ENCODE results near the gene RBBP8NL.

The RBBP8NL gene, protein sequence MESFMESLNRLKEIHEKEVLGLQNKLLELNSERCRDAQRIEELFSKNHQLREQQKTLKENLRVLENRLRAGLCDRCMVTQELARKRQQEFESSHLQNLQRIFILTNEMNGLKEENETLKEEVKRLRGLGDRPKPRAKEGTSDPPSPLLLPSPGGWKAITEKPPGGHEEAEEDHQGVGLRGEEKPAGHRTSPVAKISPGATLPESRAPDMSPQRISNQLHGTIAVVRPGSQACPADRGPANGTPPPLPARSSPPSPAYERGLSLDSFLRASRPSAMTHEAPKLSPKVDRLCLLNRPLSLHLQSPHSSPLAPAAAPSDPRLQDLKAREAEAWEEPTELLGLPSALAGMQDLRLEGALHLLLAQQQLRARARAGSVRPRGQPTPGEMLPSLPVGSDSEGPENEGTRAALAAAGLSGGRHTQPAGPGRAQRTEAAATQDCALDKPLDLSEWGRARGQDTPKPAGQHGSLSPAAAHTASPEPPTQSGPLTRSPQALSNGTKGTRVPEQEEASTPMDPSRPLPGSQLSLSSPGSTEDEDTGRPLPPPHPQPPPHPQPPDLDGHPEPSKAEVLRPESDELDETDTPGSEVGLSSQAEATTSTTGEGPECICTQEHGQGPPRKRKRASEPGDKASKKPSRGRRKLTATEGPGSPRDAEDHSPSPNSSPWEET

DNA sequence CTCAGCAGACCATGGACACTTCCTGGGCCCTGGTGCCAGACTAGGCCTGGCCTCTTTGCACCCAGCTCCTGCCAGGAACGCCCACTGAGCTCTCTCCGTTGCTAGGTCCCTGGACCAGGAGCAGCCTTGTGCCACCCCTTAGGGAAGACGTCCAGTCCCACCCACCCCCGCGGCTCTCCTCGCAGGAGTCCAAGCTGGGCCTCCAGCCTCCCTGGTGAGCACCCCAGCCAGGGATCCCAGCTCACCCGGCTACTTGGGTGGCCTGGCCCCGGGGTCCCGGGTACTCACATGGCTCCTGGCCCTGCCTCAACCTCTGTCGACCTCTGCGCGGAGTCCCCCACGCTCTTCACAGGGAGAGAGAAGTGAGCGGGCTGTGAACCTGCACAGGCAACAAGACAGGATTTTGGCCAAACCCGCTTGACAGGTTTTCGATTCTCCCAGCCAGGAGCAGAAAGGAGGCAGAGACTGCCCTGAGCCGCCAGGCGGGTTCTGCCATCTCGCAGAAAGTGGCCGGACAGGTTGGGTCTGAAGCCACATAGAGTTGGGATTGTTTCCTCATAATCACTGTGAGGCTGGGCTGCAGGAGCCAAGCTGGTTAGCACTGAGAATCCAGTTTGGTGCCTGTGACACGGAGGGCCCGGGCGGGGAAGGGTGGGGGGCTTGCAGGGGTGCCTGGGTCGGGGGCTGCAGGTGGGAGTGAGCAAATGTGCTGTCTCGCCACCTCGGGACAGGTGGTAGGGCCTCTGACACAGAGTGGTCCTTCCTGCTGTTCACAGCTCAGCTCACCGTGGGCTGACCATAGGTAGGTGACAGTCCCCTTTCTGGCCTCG, at the start of gene RBBP8NL:
RBBP8NL (minus strand) TSS at position 368 of the 830 bp plus-strand sequence. CDS start 7,892 bp downstream, outside the sequence.
- no peak for DNase-seq (ENCODE audit: low spot score)

- DNase-seq (ENCODE audit: low spot score) = no peak
Observed at GRCh38 chr20:62476056-62476838, 48.9 kb upstream of the RBBP8NL start.

DNA sequence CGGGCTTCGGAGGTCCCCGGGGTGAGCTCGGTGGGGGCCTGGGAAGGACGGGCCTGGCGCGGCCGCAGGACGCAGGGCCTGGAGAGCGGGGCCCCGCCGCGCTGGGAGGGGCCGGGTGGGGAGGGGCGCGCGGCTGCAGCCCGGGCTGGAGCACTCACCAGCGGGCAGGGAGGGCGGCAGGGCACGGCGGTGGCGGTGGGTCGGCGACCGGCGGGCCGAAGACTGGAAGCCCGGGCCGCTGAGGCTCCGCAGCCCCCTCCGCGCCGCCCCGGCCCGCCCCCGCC, 48.4 kb upstream of the RBBP8NL start, which contains the start of gene GATA5:
GATA5 (minus strand) TSS at position 224 of the 284 bp plus-strand sequence. CDS start 474 bp downstream, outside the sequence.
- no peak for DNase-seq (ENCODE audit: low spot score)

DNA sequence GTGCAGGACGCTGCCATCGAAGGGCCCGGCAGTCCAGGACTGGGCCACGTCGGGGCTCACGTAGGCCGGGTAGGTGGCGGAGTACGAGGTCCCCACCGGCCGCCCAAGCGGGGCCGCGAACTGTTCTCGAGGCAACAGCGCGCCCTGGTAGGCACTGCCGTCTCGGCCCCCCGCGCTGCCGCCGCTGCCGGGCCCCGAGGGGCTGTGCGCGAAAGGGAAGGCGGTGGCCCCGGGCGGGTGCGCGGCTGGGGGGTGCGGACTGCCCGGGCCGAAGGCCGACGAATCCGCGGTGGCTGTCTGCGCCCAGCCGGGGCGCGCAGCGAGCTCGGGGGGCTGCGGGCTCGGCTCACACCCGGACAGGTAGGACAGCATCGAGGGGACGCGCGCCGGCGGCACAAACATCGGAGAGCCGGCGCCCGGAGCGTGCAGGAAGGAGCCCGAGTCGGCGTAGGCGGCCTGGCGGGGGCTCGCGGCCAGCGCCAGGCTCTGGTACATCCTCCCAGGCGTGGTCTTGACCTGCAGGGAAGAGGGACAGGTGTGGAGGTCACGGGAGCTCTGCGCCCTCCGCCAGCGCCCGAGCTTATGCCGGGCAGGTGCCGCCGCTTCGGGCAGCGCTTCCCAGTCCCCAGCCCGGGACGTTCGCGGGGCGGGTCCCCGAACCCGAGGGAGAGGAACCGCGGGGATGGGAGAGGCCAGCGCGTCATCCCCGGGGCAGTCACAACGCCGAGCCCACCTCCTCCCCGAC, 47.9 kb upstream of the RBBP8NL start:
- DNase-seq (ENCODE audit: low spot score) = no peak

DNA sequence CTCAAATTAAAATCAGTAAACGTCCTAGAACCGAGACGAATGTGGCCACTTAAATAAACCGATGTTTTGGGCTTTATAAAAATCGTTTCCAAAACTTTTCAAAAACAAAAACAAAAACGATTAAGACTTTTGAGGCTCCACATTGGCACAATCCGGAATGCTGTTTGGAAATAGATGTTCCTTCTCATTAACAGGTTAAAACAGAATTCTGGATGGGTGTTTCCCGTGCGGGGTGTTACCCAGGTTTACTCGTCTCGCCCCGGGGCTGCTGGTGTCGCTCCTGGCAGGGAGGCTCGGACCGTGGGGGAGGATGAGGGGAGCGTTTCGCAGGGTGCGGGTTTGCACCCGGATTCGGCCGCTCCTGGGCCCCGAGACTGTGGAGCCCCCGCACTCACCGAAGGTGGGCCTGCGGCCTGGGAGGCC, 47.3 kb upstream of the RBBP8NL start:
- no peak for DNase-seq (ENCODE audit: low spot score)

DNA sequence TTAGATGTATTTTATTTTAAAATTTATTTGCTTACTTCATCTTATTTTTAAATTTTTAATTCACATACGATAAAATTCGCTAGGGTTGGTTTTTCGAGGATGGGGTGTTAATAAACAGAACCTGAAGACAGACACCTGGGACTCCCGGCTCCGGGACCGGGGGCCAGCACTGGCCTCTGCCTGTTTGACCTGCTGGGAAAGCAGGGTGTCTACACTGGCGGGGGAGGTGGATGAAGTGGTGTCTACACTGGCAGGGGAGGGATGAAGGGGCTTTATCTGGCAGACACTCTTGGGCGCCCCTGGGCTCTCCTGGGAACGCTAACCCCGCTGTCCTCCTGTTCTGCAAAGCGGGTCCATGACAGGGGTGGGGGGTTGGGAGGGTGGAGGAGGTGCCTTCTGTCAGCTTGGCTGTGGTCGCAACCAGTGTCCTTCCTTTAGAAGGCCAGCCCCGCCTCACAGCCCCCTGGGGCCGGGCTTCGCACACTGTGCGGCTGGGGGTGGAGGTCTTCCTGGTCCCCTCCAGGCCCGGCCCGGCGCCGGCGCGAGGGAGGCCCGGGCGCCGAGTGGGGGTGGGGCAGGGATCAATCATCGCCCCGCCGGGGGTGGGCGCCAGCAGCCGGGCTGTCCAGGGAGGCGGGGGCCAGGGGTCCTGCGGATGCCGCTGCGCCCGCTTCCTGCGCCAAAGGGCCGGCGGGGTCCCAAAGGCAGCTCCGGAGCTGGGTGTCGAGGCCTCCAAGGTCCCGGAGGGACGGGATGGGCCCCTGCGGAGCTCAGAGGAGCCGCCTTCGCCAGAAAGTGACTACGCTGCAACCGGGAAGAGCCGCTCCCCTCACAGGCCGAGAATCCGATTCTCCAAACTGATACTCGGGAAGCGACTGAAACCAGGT, 46.6 kb upstream of the RBBP8NL start:
- no peak for DNase-seq (ENCODE audit: low spot score)

DNA sequence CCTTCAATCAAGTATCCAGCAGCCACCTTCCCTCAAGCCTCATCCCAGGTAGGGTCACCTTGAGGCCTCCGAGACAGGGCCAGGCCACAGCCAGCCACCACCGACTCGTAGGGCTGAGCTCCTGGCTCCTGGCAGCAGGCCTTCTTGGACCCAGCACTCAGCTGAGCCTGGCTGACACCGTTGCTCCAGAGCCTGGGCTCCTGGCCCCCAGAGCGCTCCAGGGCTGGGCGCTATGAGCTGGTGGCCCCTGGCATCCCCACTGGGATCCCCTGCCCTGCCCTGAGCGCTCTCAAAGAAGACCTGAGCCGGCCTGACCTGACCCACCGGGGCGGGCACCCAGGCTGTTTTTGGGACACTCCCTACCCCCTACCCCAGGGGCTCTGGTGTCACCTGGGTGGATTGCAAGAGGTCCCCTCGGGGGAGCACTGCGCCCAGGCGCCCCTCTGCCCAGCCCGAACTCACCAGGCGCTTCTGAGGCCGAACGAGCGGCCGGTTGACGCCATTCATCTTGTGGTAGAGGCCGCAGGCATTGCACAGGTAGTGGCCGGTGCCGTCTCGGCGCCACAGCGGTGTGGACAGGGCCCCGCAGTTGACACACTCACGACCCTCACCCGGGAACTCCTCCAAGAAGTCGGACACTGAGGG, 45.7 kb upstream of the RBBP8NL start:
- no peak for DNase-seq (ENCODE audit: low spot score)

DNA sequence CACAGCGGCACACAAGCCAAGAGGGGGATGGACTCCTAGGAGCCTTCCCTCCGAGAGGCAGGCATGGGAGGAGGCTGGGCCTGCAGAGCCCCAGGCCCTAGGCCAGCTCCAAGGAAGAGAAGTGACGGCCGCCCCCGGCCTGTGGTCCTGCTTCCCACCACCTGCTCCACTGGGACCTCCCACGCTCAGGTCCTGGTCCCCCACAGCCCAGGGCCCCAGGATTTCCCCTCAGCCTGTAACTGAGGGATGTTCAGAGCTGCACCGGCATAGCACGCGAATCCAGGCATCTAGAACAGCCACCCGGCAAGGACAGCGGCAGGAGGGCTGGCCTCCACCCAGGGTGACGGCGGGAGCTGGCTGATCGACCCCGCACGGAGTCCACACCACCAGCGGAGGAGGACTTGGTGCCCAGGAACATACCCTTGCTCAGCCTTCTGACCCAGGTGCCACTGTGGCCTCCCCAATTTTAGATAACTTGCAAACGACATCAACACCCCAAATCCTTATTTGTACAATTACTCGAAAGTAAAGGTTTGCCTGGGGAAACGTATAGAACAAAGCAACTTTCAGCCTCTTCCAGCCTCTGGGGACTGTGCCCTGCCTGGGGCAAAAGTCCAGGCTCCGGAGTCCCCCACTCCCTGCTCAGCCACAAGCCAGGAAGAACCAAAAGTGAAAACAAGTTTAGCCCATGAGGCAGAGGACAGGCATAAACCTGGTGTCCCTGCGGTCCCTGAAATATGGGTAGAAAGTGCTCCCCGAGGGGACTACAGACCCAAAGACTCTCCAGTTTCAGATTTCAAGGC, 45.0 kb upstream of the RBBP8NL start:
- no peak for DNase-seq (ENCODE audit: low spot score)

- no peak for DNase-seq (ENCODE audit: low spot score)
Observed at GRCh38 chr20:62470459-62470858, 43.1 kb upstream of the RBBP8NL start.

DNA sequence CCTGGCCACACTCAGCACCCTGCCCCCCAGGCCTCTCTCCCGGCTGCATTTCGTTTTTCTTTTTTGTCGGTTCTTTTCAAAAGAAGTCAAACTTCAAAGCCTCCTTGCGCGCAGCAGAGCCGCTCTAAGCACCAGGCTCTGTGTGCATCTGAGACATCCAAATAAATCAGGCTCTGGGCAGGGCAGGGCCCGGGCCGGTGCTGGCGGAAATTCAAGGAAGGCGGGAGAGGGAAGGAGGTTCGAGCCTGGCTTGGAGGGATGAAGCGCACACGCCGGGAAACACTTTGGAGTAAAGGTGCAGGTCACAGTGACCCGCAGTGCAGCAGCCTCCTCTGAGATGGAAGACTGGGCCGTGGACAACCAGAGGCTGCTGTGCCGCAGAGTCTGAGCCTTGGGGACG, 42.7 kb upstream of the RBBP8NL start:
- no peak for DNase-seq (ENCODE audit: low spot score)

GRCh38 chr20:62469352-62469751, 42.0 kb upstream of the RBBP8NL start:
- DNase-seq (ENCODE audit: low spot score) = no peak

GRCh38 chr20:62466806-62467537, 39.6 kb upstream of the RBBP8NL start:
- DNase-seq (ENCODE audit: low spot score) = no peak

- no peak for DNase-seq (ENCODE audit: low spot score)
Observed at GRCh38 chr20:62466072-62466760, 38.9 kb upstream of the RBBP8NL start.

GRCh38 chr20:62464990-62465389, 37.7 kb upstream of the RBBP8NL start:
- DNase-seq (ENCODE audit: low spot score) = no peak

GRCh38 chr20:62464425-62464770, 37.1 kb upstream of the RBBP8NL start:
- DNase-seq (ENCODE audit: low spot score) = no peak

GRCh38 chr20:62463651-62464424, 36.5 kb upstream of the RBBP8NL start:
- no peak for DNase-seq (ENCODE audit: low spot score)

All from pons (tissue), 1 donor.